ENCODE results near the gene AMH. TPM values are rescaled to one million over a fixed set of nuclear protein-coding genes. Genes with fewer than 3 reads are reported as not detected.
A peak's percentile ranks its signal among the peaks of the same experiment; 100 is the strongest.

AMH gene
- total RNA-seq, 1 donor from 2014 or later: 16.4 TPM

- Mint-ChIP-seq H3K27me3 (ENCODE audit: unreplicated experiment) (no peaks in the 10 kb centered on the region), H3K27ac (ENCODE audit: unreplicated experiment) (no peak overlapping the region), H3K4me1 (ENCODE audit: unreplicated experiment) (peaks cover 30% of the 10 kb centered on the region), H3K36me3 (ENCODE audit: unreplicated experiment) (peaks cover 8% of the 10 kb centered on the region), H3K4me3 (ENCODE audit: unreplicated experiment) (no peak overlapping the region), H3K9me3 (ENCODE audit: unreplicated experiment) (no peaks in the 10 kb centered on the region)
- no peak for DNase-seq (ENCODE audit: extremely low spot score, unreplicated experiment)
- TF ChIP-seq CTCF (IDR thresholded peaks at IDR 0.05): no peak
Measured at GRCh38 chr19:2233601-2234280, 15.4 kb upstream of the AMH start.

DNA sequence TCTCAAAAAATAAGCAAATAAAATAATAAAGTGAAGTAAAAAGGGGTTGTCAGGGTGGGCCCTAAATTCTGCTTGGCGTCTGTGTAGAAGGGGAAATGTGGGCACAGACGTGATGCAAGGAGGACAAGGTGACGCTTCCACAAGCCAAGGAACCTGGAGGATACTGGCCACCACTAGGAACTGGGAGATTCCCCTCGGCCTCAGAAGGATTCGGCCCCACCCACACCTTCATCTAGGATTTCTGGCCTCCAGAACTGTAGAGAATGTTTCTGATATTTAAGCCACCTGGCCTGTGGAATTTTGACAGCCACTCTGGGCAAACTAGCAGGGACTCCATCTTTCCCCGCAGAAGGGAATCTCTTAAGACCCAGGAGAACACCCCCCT, 14.1 kb upstream of the AMH start:
- Mint-ChIP-seq H3K9me3 (ENCODE audit: unreplicated experiment) (no peaks in the 10 kb centered on the region), H3K4me1 (ENCODE audit: unreplicated experiment) (peaks cover 42% of the 10 kb centered on the region), H3K36me3 (ENCODE audit: unreplicated experiment) (peaks cover 8% of the 10 kb centered on the region), H3K4me3 (ENCODE audit: unreplicated experiment) (peak overlapping the region; percentile 98), H3K27me3 (ENCODE audit: unreplicated experiment) (no peaks in the 10 kb centered on the region), H3K27ac (ENCODE audit: unreplicated experiment) (peak overlapping the region; percentile 80)
- no peak for DNase-seq (ENCODE audit: extremely low spot score, unreplicated experiment)
- no peak for TF ChIP-seq CTCF (IDR thresholded peaks at IDR 0.05)

DNA sequence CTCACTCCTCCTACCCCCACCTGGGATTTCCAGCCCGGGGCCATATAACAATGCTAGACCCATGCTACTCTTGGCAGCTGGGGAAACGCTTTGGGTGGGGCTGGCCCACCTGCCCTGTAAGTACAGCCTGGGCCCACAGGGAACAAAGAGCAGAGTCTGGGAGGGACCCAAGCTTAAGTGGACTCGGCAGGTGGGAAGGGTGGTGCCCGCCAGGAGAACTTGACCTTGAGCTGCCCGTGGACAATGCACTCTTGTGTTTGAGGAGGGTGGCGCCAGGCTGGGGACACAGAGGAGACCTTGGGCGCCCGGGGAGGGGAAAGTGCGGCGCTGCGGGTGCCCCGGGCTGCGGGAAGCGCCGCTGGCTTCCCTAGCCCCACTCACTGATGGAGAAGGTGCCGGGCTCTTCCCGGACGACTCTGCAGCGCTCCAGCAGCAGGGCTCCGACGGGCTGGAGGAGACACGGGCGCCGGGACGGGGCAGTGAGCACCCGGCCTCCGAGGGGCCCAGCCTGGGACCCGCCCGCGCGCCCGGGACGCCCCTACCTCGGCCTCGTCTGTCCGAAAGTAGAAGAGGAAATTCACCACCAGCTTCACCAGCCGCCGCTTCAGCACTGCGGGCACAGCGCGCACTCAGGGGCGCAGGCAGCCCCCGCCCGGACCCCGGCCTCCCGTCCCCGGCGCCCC, 13.6 kb upstream of the AMH start:
- H3K9me3 Mint-ChIP-seq (ENCODE audit: unreplicated experiment): no peaks in the 10 kb centered on the region
- peak overlapping the region; percentile 80 for H3K27ac Mint-ChIP-seq (ENCODE audit: unreplicated experiment)
- peaks cover 46% of the 10 kb centered on the region for H3K4me1 Mint-ChIP-seq (ENCODE audit: unreplicated experiment)
- TF ChIP-seq CTCF (IDR thresholded peaks at IDR 0.05): no peak
- no peak for DNase-seq (ENCODE audit: extremely low spot score, unreplicated experiment)
- H3K4me3 Mint-ChIP-seq (ENCODE audit: unreplicated experiment): peak overlapping the region; percentile 98
- peaks cover 5% of the 10 kb centered on the region for H3K36me3 Mint-ChIP-seq (ENCODE audit: unreplicated experiment)
- H3K27me3 Mint-ChIP-seq (ENCODE audit: unreplicated experiment): no peaks in the 10 kb centered on the region

DNA sequence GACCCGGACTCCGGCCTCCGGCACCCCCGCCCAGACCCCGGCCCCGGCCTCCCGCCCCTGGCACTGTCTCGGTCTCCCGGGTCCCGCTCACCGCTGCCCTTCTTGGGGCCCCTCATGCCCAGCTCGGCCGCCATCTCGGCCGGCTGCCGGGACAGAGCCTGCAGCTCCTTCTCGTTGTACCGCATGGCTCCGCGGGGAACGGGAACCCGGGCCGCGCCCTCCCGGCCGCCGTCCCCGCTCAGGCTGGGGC, 13.1 kb upstream of the AMH start:
- DNase-seq (ENCODE audit: extremely low spot score, unreplicated experiment): no peak
- TF ChIP-seq CTCF (IDR thresholded peaks at IDR 0.05): no peak
- peaks cover 50% of the 10 kb centered on the region for H3K4me1 Mint-ChIP-seq (ENCODE audit: unreplicated experiment)
- H3K36me3 Mint-ChIP-seq (ENCODE audit: unreplicated experiment): peaks cover 5% of the 10 kb centered on the region
- peak overlapping the region; percentile 99 for H3K27ac Mint-ChIP-seq (ENCODE audit: unreplicated experiment)
- H3K9me3 Mint-ChIP-seq (ENCODE audit: unreplicated experiment): no peaks in the 10 kb centered on the region
- H3K4me3 Mint-ChIP-seq (ENCODE audit: unreplicated experiment): peak overlapping the region; percentile 98
- no peaks in the 10 kb centered on the region for H3K27me3 Mint-ChIP-seq (ENCODE audit: unreplicated experiment)

- peak; percentile 99 for DNase-seq (ENCODE audit: extremely low spot score, unreplicated experiment)
- peaks cover 55% of the 10 kb centered on the region for H3K4me1 Mint-ChIP-seq (ENCODE audit: unreplicated experiment)
- H3K36me3 Mint-ChIP-seq (ENCODE audit: unreplicated experiment): peaks cover 5% of the 10 kb centered on the region
- no peaks in the 10 kb centered on the region for H3K9me3 Mint-ChIP-seq (ENCODE audit: unreplicated experiment)
- peak; percentile 98 for TF ChIP-seq CTCF (IDR thresholded peaks at IDR 0.05)
- H3K27ac Mint-ChIP-seq (ENCODE audit: unreplicated experiment): peak within 1 kb of the TSS; percentile 99
- peak within 1 kb of the TSS; percentile 98 for H3K4me3 Mint-ChIP-seq (ENCODE audit: unreplicated experiment)
- no peaks in the 10 kb centered on the region for H3K27me3 Mint-ChIP-seq (ENCODE audit: unreplicated experiment)
Measured at GRCh38 chr19:2236314-2237050, 12.6 kb upstream of the AMH start, which contains the start of the genes PLEKHJ1 and SF3A2. Gene PLEKHJ1, minus strand, starts transcription at chr19:2236329. Its CDS starts 81 bp downstream, at chr19:2236248. Gene SF3A2, plus strand, starts transcription at chr19:2236824. Its CDS starts 6,595 bp downstream, at chr19:2243419.

All from osteocyte (in vitro differentiated cells).